Esophagus squamous epithelium (tissue), 5 donors: ENCODE data around the gene NEU4. TPM values are rescaled to one million over a fixed set of nuclear protein-coding genes. Genes with fewer than 3 reads are reported as not detected.

Experiments
- DNase-seq: peaks from one replicate; lab custom pipeline; 2025; lab: John Stamatoyannopoulos, UW
- H3K27ac ChIP-seq, 4 donors: fragments of 200-600 bp; sonication (generic); one replicate each; pipeline ENCODE4 v1.5.1; 2016 to 2019; ENCODE audit warnings: mild to moderate bottlenecking in 1 of 4
- H3K27me3 ChIP-seq, 4 donors: fragments of 200-600 bp; sonication (generic); 1 replicate in 3 of 4; 2 replicates in 1 of 4; pipeline versions ENCODE4 v1.5.1 to v1.6.0; 2017 to 2021; ENCODE audit warnings: antibody characterized with exemption in 1 of 4
- H3K36me3 ChIP-seq, 3 donors: fragments of 200-600 bp; sonication (generic); one replicate each; pipeline ENCODE4 v1.5.1; 2016 to 2019
- H3K4me1 ChIP-seq, 3 donors: fragments of 200-600 bp; sonication (generic); one replicate each; pipeline ENCODE4 v1.5.1; 2017 to 2019
- H3K4me3 ChIP-seq, 4 donors: fragments of 200-600 bp; sonication (generic); 1 replicate in 3 of 4; 2 replicates in 1 of 4; pipeline ENCODE4 v1.5.1; 2016 to 2019; ENCODE audit warnings: mild to moderate bottlenecking in 2 of 4, moderate library complexity in 1 of 4
- H3K9me3 ChIP-seq, 3 donors: fragments of 200-600 bp; sonication (generic); one replicate each; pipeline ENCODE4 v1.5.1; 2016 to 2019
- CTCF ChIP-seq, 6 experiments: fragments of 450-650 bp in 4 of 6; fragments of 200-600 bp in 2 of 6; sonication (generic) in 2 of 6; IDR thresholded peaks; one replicate each; pipeline ENCODE4 v1.5.1; 2016 to 2019; ENCODE audit warnings: antibody characterized with exemption in 6 of 6, mild to moderate bottlenecking in 4 of 6, moderate library complexity in 4 of 6
- POLR2A ChIP-seq, 4 donors: fragments of 450-650 bp; IDR thresholded peaks; one replicate each; pipeline ENCODE4 v1.6.1; 2017; ENCODE audit warnings: antibody characterized with exemption in 4 of 4, mild to moderate bottlenecking in 4 of 4, moderate library complexity in 3 of 4
- WGBS, 2 donors: methylation state at CpG; one replicate each; pipeline ENCODE4 v1.1.5; 2018; 5-methylcytosine and 5-hydroxymethylcytosine counted together
- intact Hi-C: fragments of 100-400 bp; cut with DNase I; formaldehyde crosslinking; loops from one replicate; pipeline ENCODE4 v1.15.0; 2022
- total RNA-seq, 4 donors: library from RNA; depleted of rRNA; stranded (reverse); fragments of >200 nt; gene quantifications; one replicate each; pipeline ENCODE4 v1.1.0, GENCODE V29; 2016
- donor health status: DM: yes; HTN: yes; CAD: no.

NEU4 gene
- total RNA-seq, 4 donors from 2014 or later = not detected

GRCh38 chr2:241775223-241776177 is 33.5 kb upstream of the NEU4 start:
- peaks cover 0 to 64% (median 0%) of the 10 kb centered on the region in 4 donors for H3K27me3 ChIP-seq
- intact Hi-C loops = no loop called here
- TF ChIP-seq POLR2A (IDR thresholded peaks at IDR 0.05) = no peak
- TF ChIP-seq CTCF (IDR thresholded peaks at IDR 0.05) = no peak
- no peak for DNase-seq
- no peaks in the 10 kb centered on the region for H3K36me3 ChIP-seq
- H3K27ac ChIP-seq = no peak overlapping the region
- no peaks in the 10 kb centered on the region for H3K9me3 ChIP-seq
- no peak overlapping the region for H3K4me3 ChIP-seq
- peaks cover 23 to 70% (median 36%) of the 10 kb centered on the region in 3 donors for H3K4me1 ChIP-seq
- 54 to 73% methylated on average over 9 to 10 of the region's 34 CpGs for WGBS, 2 donors

- intact Hi-C loops = no loop called here
- Histone ChIP-seq H3K4me1 (peaks cover 23 to 59% (median 30%) of the 10 kb centered on the region in 3 donors), H3K9me3 (no peaks in the 10 kb centered on the region), H3K27me3 (peaks cover 0 to 54% (median 0%) of the 10 kb centered on the region in 4 donors), H3K36me3 (no peaks in the 10 kb centered on the region), H3K27ac (no peak within 1 kb of the TSS), H3K4me3 (no peak within 1 kb of the TSS)
- TF ChIP-seq POLR2A (IDR thresholded peaks at IDR 0.05) = no peak
- no peak for TF ChIP-seq CTCF (IDR thresholded peaks at IDR 0.05)
- DNase-seq = no peak
- 51 to 75% methylated on average over 5 to 8 of the region's 27 CpGs for WGBS, 2 donors
These were observed 32.4 kb upstream of the NEU4 start, which contains the start of gene GAL3ST2 for GRCh38 chr2:241776336-241777169. Gene GAL3ST2, plus strand, starts transcription at chr2:241776822. Its CDS starts 134 bp downstream, at chr2:241776956.

GRCh38 chr2:241777170-241777685 is 31.8 kb upstream of the NEU4 start:
- Histone ChIP-seq H3K27ac (no peak overlapping the region), H3K36me3 (no peaks in the 10 kb centered on the region), H3K4me3 (no peak overlapping the region), H3K9me3 (no peaks in the 10 kb centered on the region), H3K27me3 (peaks cover 0 to 48% (median 0%) of the 10 kb centered on the region in 4 donors), H3K4me1 (peaks cover 23 to 53% (median 30%) of the 10 kb centered on the region in 3 donors)
- TF ChIP-seq CTCF (IDR thresholded peaks at IDR 0.05) = no peak
- no peak for TF ChIP-seq POLR2A (IDR thresholded peaks at IDR 0.05)
- intact Hi-C loops = no loop called here
- WGBS, 2 donors = 50 to 100% methylated on average over 1 to 2 of the region's 22 CpGs
- no peak for DNase-seq

GRCh38 chr2:241777686-241778627 is 31.0 kb upstream of the NEU4 start:
- Histone ChIP-seq H3K4me3 (no peak overlapping the region), H3K36me3 (no peaks in the 10 kb centered on the region), H3K9me3 (no peaks in the 10 kb centered on the region), H3K27me3 (peaks cover 0 to 44% (median 0%) of the 10 kb centered on the region in 4 donors), H3K4me1 (peaks cover 23 to 46% (median 30%) of the 10 kb centered on the region in 3 donors), H3K27ac (no peak overlapping the region)
- intact Hi-C loops = no loop called here
- TF ChIP-seq POLR2A (IDR thresholded peaks at IDR 0.05) (no peak), CTCF (IDR thresholded peaks at IDR 0.05) (no peak)
- no peak for DNase-seq
- WGBS, 2 donors = 57 to 76% methylated on average over 3 to 10 of the region's 21 CpGs
